HG03571 (cell line): Measurements from ENCODE around the gene PTPN21.
A peak's percentile ranks its signal among the peaks of the same experiment; 100 is the strongest.

Experiments
- ATAC-seq: cut with Tn5 transposase; IDR thresholded peaks from one replicate; pipeline ENCODE4 v1.9.1; 2021; ENCODE audit not compliant: unreplicated experiment

The PTPN21 gene

GRCh38 chr14:88554457-88555286 is at the start of gene PTPN21:
PTPN21 (minus strand) TSS chr14:88555007; CDS start chr14:88550417, 4,590 bp downstream.
- ATAC-seq: no peak

GRCh38 chr14:88604212-88604611 is 49.4 kb upstream of the PTPN21 start:
- ATAC-seq: no peak

GRCh38 chr14:88599761-88600439 is 45.1 kb upstream of the PTPN21 start:
- ATAC-seq: peak; percentile 89

GRCh38 chr14:88599326-88599725 is 44.5 kb upstream of the PTPN21 start:
- no peak for ATAC-seq

- no peak for ATAC-seq
These were observed 43.4 kb upstream of the PTPN21 start for GRCh38 chr14:88598097-88598675.

- no peak for ATAC-seq
These were observed 42.8 kb upstream of the PTPN21 start for GRCh38 chr14:88597601-88598000.

GRCh38 chr14:88597038-88597437 is 42.2 kb upstream of the PTPN21 start:
- no peak for ATAC-seq

- ATAC-seq: no peak
These were observed 37.2 kb upstream of the PTPN21 start for GRCh38 chr14:88592031-88592430.

GRCh38 chr14:88590173-88590572 is 35.4 kb upstream of the PTPN21 start:
- no peak for ATAC-seq

- ATAC-seq: no peak
These were observed 33.3 kb upstream of the PTPN21 start for GRCh38 chr14:88588081-88588480.

- ATAC-seq: no peak
These were observed 29.6 kb upstream of the PTPN21 start for GRCh38 chr14:88584451-88584850.

- ATAC-seq: no peak
These were observed 21.4 kb upstream of the PTPN21 start for GRCh38 chr14:88576222-88576621.

GRCh38 chr14:88572117-88572516 is 17.3 kb upstream of the PTPN21 start:
- ATAC-seq: no peak

- ATAC-seq: no peak
These were observed 13.4 kb upstream of the PTPN21 start for GRCh38 chr14:88568196-88568595.

- ATAC-seq: no peak
These were observed 10.6 kb upstream of the PTPN21 start for GRCh38 chr14:88565427-88565826.

- ATAC-seq: no peak
These were observed 9.0 kb upstream of the PTPN21 start for GRCh38 chr14:88563845-88564244.

- peak; percentile 94 for ATAC-seq
These were observed 8.3 kb upstream of the PTPN21 start, which contains the start of gene ZC3H14 for GRCh38 chr14:88562831-88563686. ZC3H14 (plus strand) TSS chr14:88563037; CDS start chr14:88563134, 97 bp downstream.

- ATAC-seq: no peak
These were observed 7.7 kb upstream of the PTPN21 start for GRCh38 chr14:88562532-88562830.

GRCh38 chr14:88559852-88560251 is 5.0 kb upstream of the PTPN21 start:
- no peak for ATAC-seq

- ATAC-seq: no peak
These were observed 1.8 kb upstream of the PTPN21 start for GRCh38 chr14:88556581-88556980.

- ATAC-seq: no peak
These were observed 836 bp downstream of the PTPN21 start for GRCh38 chr14:88553886-88554456.
